GM08714 (cell line): ENCODE results near the gene TTYH3.

Source experiments
- H3K4me3 ChIP-seq: fragments of 200-500 bp; sonication (Bioruptor generic); 2 replicates; pipeline ENCODE4 v1.5.1; 2014; ENCODE audit warnings: mild to moderate bottlenecking, low read length, inconsistent platforms
- ZNF274 ChIP-seq: IDR thresholded peaks from 2 replicates; pipeline ENCODE4 v1.6.1; 2012; ENCODE audit warnings: mild to moderate bottlenecking, low read depth, low read length

The TTYH3 gene

DNA sequence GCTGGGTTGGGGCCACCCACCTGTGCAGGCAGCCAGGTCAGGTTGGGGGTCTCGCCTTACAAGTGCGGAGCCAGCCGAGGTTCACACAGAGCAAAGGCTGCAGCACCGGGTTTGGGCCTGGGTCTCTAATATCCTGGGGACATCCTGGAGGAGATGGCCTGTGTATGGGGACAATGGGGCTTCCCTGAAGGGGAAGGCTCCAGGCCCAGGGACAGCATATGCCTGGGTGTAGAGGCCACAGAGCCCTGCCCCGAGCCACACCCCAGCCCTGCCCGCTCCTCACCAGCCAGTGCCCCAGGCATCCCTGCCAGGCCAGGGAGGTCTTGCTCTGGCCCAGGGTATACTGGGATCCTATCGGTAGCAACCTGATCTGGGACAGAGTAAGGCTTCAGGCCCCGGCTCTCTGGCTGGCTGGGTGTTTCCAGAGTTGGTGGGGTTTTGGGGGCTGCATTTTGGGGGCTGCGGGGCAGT, 9.1 kb downstream of the TTYH3 start:
- no peak overlapping the region for H3K4me3 ChIP-seq
- TF ChIP-seq ZNF274: no peak

DNA sequence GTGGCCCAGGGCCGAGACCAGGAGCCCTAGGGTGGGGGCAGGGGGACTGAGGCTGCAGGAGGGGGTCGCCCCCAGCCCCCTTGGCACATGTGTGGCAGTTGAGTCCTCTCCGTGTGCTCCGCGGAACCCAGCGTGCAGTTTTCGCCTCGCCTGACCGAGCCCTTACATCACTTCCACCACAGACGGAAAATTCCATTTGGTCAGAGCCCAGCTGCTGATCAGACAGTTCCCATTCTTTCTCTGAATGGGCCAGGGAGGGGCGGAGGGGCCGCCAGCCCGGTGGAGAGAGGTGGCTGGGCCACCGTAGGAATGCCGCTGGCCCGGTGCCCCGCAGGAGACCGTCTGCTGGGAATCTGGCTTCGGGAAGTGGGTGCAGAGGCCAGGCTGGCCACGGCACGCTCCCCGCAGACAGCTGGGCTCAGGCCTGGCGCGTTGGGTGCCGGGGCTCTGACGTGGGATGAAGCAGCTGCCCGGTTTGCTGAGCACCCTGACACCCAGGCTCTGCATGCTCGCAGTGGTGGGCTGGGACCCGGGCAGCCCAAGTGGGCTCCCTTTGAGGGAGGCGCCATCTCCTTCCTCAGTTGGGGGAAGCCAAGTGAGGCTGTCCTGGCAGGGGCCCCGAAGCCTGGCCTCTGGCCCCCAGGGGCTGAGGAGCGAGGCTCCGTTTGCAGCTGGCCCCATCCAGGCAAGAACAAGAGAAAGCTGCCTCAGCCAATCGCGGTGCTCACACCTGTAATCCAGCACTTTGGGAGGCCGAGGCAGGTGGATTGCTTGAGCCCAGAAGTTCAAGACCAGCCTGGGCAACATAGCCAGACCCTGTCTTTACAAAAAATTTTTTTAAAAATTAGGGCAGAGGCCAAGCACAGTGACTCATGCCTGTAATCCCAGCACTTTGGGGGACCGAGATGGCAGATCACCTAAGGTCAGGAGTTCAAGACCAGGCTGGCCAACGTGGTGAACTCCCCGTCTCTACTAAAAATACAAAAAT, 9.9 kb downstream of the TTYH3 start:
- TF ChIP-seq ZNF274: no peak
- H3K4me3 ChIP-seq: no peak overlapping the region

DNA sequence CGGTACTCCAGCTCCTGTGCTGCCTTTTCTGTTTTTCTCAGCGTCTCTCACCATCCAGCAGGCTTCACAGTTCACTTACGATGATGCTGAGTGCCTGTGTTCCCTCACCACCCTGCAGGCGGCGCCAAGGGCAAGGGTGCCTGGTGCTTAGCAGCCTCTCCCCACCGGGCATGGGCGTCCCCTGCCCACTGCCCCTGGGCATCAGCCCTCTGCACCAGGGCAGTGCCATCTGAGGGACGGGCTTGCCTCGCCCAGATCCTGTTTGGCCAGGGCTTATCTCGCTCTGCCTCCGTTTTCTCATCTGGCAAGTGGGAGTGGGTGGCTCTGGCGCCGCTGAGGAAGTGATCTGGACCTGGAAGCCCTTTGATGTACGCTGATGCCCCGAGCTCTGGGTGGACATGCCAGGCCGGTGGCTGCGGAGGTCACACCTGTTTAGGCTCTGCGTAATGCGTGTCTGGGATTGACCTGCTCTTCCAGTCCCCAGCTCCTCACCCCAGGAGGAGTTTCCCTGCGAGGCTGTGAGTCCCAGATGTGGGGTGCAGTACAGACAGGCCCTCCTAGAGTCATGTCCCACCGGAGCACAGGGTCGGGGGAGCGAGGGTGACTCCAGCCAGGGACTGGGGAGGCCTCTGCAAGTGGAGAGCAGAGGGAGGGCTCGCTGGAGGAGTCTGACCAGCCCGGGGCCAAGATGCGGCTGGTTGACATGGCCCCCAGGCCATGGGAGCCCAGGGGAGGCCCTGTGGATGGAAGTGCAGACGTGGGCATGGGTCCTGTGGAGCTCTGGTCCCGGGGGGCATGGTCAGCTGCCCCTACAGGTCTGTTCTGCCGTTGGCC, 11.8 kb downstream of the TTYH3 start:
- no peak overlapping the region for H3K4me3 ChIP-seq
- no peak for TF ChIP-seq ZNF274

DNA sequence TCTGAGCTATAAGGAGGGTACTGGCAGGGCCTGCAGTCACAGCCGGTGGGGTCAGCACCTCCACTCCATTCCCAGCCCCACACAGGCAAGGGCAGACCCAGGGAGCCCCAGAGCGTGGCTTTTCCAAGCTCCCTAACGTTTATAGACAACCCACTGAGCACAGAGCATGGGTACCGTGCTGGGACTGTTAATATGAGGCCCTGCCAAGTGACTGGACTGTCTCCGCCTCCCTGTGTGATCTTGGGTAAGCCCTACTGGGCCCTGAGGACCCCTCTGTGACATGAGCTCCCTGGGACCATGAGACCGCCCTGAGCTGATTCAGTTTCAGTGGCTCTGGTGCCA, 12.4 kb downstream of the TTYH3 start:
- TF ChIP-seq ZNF274: no peak
- no peak overlapping the region for H3K4me3 ChIP-seq

DNA sequence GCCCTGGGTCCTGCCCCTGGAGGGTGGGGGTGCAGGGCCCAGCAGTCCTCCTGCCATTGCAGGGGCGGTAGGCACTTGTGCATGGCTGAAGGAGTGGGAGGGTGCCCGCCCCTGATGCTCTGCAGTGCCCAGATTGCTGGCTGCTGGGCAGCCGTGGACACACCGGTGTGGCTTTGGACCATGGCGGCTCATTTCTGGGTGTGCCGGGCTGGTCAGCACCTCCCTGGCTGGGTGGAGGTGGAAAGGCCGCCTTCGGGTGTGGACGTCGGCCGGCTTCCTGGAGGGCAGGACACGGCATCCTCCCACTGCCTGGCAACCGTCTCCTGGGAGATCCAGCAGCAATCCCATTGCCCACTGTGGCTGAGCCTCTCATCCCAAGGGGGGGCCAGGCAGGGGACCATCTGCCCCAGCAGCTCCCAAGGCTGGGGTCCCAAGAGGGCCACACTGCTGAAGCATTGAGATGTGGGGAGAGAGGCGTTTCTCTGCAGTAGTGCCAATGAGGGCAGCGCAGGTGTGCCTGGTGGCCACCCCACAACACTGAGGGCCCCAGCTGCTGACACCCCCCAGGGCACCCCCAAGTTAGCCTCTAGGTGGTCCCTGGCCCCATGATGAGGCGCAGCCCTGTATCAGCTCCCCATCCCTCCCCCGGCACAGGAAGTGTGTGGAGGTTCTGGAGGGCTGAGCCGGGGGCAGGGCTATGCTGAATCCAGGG, 12.9 kb downstream of the TTYH3 start:
- no peak overlapping the region; the same call in 1 of the 2 replicates for H3K4me3 ChIP-seq
- no peak for TF ChIP-seq ZNF274

DNA sequence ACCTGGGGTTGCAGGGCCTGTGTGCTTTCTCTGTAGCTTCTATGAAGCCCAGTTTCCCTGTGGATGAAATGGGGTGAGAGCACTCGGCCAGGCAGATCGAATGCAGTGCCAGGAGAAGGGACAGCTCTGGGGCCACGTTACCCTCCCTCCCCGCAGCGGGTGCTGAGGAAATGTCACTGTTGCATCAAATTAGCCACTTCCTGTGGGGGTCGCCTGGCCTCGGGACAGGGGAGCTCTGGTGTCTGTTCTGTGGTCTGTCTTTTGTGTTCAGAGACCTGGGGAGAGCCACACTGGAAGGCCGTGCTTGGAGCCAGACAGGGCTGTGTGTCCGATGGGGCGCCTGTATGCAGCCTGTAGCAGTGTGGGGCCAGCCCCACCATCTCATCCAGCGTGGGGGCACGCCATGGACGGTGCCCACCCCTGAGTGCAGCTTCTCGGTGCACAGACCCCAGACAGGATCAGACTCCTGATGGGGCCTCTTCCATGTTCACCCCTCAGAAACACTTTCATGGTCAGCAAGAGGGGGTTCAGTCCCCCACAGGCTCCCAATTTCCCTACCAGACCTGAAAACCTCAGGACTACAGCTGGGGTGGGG, 13.6 kb downstream of the TTYH3 start:
- H3K4me3 ChIP-seq: no peak overlapping the region; the same call in 1 of the 2 replicates
- no peak for TF ChIP-seq ZNF274

DNA sequence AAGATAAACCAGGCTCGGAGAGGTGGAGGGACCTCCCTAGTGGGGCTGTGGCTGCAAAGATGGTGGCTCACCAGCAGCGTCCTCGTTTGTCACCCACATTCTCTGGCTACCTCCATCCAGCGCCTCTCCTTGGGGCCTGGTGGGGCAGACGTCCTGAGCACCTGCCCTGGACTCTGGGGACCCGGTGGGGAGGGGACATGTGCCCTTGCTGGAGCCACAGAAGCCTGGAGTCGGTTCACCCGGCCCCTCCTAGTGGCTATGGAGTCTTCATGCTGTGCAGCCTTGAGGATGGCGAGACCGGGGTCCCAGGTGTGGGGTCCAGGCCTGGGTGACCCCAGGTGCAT, 14.5 kb downstream of the TTYH3 start:
- H3K4me3 ChIP-seq: no peak overlapping the region
- TF ChIP-seq ZNF274: no peak

DNA sequence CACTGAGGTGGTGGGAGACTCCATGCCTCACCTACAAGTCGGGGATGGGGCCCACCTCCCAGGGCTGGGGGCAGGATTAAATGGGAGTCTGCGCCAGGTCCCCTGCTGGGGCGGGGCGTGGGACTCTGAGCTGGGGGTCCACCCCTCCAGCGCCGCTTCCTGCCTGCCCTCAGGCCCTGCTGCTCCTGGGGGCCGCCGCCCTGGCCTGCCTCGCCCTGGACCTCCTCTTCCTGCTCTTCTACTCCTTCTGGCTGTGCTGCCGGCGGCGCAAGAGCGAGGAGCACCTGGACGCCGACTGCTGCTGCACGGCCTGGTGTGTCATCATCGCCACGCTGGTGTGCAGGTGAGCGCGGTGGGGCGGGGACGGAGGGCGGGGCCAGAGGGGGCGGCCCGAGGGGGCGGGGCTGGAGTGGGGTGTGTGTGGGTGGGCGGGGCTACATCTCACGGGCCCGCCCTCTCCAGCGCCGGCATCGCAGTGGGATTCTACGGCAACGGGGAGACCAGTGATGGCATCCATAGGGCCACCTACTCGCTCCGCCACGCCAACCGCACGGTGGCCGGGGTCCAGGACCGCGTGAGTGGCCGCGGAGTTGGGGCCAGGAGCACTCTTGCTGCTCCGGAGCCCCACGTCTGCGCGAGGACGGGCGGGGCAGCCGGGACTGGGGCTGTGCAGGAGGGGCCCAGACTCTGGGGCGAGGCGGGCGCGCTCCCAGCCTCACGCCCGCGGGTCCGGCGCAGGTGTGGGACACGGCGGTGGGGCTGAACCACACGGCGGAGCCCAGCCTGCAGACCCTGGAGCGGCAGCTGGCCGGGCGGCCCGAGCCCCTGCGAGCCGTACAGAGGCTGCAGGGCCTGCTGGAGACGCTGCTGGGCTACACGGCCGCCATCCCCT, 15.1 kb downstream of the TTYH3 start:
- no peak for TF ChIP-seq ZNF274
- H3K4me3 ChIP-seq: no peak overlapping the region

DNA sequence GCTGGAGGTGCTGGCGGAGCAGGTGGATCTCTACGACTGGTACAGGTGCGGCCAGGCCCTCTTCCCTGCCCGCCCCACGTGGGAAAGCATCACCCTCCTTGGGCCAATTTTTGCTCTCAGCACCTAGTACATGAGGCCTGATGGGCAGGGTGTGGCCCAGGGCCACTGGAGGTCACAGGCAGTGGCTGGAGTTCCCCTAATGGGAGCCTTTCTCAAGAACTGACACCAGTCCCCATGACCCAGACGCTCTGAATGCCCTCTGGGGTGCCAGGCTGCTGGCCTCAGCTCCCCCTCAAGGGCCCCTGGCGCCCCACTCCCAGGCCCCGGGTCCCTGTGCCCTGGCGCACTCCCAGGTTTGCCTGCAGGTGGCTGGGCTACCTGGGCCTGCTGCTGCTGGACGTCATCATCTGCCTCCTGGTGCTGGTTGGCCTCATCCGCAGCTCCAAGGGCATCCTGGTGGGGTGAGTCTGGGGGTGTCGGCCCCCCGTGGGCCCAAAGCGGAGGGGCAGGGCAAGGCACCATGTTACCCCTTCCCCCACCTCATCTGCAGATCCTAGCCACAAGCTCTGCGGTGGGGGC, 15.9 kb downstream of the TTYH3 start:
- H3K4me3 ChIP-seq: no peak overlapping the region
- TF ChIP-seq ZNF274: no peak

DNA sequence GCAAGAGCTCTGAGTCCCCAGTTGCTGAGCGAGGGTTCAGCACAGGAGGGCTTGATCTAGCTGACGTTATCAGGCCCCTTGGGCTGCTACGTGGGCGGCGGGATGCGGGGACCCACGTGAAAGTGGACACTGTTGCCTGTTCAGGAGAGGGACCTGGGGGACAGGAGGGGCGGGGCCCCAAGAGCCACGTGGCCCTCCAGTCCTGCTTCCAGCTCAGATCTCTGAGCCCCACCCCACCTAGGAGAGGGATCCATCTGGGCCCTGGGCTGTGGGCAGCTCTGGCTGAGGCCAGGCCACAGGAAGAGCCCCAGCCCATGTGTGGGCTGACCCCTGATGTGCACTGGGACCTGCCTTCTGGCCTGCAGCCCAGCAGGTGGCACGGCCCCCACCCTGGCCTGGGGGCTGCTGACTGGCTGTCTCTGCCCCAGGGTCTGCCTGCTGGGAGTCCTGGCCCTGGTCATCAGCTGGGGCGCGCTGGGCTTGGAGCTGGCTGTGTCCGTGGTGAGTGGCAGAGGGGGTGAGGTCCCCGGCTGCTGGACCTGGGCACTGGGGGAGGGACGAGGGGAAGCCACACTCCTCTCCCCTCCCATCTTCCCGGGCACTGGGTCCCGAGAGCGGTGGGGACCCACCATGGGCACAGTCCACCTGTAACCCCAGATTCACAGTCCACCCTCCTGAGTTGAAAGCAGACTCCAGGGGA, 17.5 kb downstream of the TTYH3 start:
- TF ChIP-seq ZNF274: no peak

DNA sequence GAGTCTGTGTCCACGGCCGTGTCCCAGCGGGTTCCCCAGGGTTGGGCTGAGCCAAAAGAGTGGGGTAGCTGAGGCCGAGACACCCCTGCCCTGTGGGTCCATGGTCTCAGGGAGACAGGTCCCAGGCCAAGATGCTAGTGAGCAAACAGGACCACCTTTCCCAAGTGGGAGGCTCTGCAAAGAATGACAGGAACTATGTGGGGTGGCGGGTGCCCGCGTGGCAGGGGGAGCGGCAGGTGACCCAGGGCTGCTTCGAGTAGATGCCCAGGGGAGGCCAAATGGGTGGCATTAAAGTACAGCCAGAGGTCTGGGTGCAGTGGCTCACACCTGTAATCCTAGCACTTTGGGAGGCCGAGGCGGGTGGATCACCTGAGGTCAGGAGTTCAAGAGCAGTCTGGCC, 18.2 kb downstream of the TTYH3 start:
- H3K4me3 ChIP-seq: no peak overlapping the region
- no peak for TF ChIP-seq ZNF274

More for the DNA sequence above, 17.5 kb downstream of the TTYH3 start:
- H3K4me3 ChIP-seq: no peak overlapping the region

DNA sequence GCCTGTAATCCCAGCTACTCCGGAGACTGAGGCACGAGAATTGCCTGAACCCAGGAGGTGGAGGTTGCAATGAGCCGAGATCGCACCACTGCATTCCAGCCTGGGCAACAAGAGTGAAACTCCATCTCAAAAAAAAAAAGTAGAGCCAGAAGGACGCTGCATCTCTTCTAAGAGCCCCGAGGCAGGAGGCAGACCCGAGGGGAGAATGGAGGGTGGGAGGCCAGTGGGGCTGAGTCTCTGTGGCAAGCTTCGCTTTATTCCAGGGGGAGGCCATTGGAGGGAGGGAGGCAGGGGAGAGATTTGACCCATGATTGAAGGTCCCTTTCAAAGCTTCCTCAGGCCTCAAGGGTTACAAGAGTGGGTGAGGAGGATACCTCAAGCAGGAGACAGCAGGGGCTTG, 18.7 kb downstream of the TTYH3 start:
- TF ChIP-seq ZNF274: no peak
- no peak overlapping the region for H3K4me3 ChIP-seq
